Smooth muscle cell (in vitro differentiated cells): ENCODE data around the gene LAMP2. TPM values are rescaled to one million over a fixed set of nuclear protein-coding genes. Genes with fewer than 3 reads are reported as not detected.

Experiments used
- DNase-seq: peaks from one replicate; lab custom pipeline; 2025; ENCODE audit not compliant: unreplicated experiment; lab: John Stamatoyannopoulos, UW
- H2AFZ ChIP-seq: fragments of 200-600 bp; sonication (generic); 2 replicates; pipeline ENCODE4 v1.6.0; 2016; ENCODE audit warnings: antibody characterized with exemption, low read depth, mild to moderate bottlenecking
- H3F3A ChIP-seq: fragments of 200-600 bp; sonication (generic); 2 replicates; pipeline ENCODE4 v1.6.0; 2017; ENCODE audit warnings: antibody characterized with exemption, low read depth
- H3K27ac ChIP-seq: fragments of 200-600 bp; sonication (generic); 2 replicates; pipeline ENCODE4 v1.5.1; 2016; ENCODE audit warnings: low read depth, mild to moderate bottlenecking
- H3K27me3 ChIP-seq: fragments of 200-600 bp; sonication (generic); 2 replicates; pipeline ENCODE4 v1.6.1; 2016; ENCODE audit warnings: low read depth, mild to moderate bottlenecking
- H3K36me3 ChIP-seq: fragments of 200-600 bp; sonication (generic); 2 replicates; pipeline ENCODE4 v1.5.1; 2016; ENCODE audit warnings: low read depth
- H3K4me1 ChIP-seq: fragments of 200-600 bp; sonication (generic); 2 replicates; pipeline ENCODE4 v1.5.1; 2016; ENCODE audit warnings: low read depth
- H3K4me2 ChIP-seq: fragments of 200-600 bp; sonication (generic); 2 replicates; pipeline ENCODE4 v1.6.0; 2016; ENCODE audit warnings: mild to moderate bottlenecking
- H3K4me3 ChIP-seq: fragments of 200-600 bp; sonication (generic); 2 replicates; pipeline ENCODE4 v1.5.1; 2016; ENCODE audit warnings: mild to moderate bottlenecking
- H3K79me2 ChIP-seq: fragments of 200-600 bp; sonication (generic); 2 replicates; pipeline ENCODE4 v1.6.0; 2016; ENCODE audit warnings: low read depth, mild to moderate bottlenecking
- H3K9ac ChIP-seq: fragments of 200-600 bp; sonication (generic); 2 replicates; pipeline ENCODE4 v1.6.0; 2016; ENCODE audit warnings: low read depth
- H3K9me3 ChIP-seq: fragments of 200-600 bp; sonication (generic); replicated peaks from 2 replicates; pipeline ENCODE4 v1.5.1; 2016; ENCODE audit warnings: low read depth
- H4K20me1 ChIP-seq: fragments of 200-600 bp; sonication (generic); 2 replicates; pipeline ENCODE4 v1.6.0; 2016; ENCODE audit warnings: low read depth
- WGBS: methylation state at CpG from one replicate; pipeline ENCODE4 v1.1.7; 2016; ENCODE audit warnings: low lambda C conversion rate; 5-methylcytosine and 5-hydroxymethylcytosine counted together
- polyA plus RNA-seq: library from polyadenylated mRNA; unstranded; fragments of >200 nt; fragmentation: Nextera tagmentation; extraction: Ambion mirVana; gene quantifications from 2 replicates; pipeline ENCODE4 v1.2.1, GENCODE V29; 2016
- total RNA-seq: library from RNA; depleted of rRNA; stranded (reverse); fragments of >200 nt; gene quantifications from 2 replicates; pipeline ENCODE4 v1.2.3, GENCODE V29; 2014
- TF ChIP-seq, protein P1 (sequence below): fragments of 200-600 bp; sonication (generic); IDR thresholded peaks from 2 replicates; pipeline ENCODE4 v1.5.1; 2017; ENCODE audit warnings: borderline replicate concordance, mild to moderate bottlenecking, antibody characterized with exemption; ENCODE audit not compliant: insufficient read depth, poor library complexity, severe bottlenecking

Gene LAMP2
- total and polyA plus RNA-seq, 2 experiments from 2014 or later: 134 to 163 TPM

DNA sequence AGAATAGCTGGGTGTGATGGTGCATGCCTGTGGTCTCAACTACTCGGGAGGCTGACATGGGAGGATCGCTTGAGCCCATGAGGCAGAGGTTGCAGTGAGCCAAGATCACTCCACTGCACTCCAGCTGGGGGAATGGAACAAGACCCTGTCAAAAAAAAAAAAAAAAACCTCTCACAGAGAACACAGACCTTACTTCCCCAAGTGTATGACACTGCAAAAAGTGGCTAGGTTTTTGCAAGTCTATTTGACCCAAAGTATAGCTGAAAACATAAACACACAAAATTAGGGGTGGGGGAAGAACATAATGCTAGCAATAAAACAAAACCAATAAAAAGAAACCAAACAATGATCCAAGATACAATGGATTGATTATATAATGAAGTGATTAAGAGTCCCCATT is 6.7 kb downstream of the LAMP2 start:
- no peak overlapping the region for H3K27ac ChIP-seq
- H3K4me2 ChIP-seq: no peak overlapping the region
- H3K9ac ChIP-seq: no peak overlapping the region
- H2AFZ ChIP-seq: no peak overlapping the region
- no peaks in the 10 kb centered on the region for H3K4me1 ChIP-seq
- H3K36me3 ChIP-seq: no peaks in the 10 kb centered on the region
- TF ChIP-seq, protein P1, sequence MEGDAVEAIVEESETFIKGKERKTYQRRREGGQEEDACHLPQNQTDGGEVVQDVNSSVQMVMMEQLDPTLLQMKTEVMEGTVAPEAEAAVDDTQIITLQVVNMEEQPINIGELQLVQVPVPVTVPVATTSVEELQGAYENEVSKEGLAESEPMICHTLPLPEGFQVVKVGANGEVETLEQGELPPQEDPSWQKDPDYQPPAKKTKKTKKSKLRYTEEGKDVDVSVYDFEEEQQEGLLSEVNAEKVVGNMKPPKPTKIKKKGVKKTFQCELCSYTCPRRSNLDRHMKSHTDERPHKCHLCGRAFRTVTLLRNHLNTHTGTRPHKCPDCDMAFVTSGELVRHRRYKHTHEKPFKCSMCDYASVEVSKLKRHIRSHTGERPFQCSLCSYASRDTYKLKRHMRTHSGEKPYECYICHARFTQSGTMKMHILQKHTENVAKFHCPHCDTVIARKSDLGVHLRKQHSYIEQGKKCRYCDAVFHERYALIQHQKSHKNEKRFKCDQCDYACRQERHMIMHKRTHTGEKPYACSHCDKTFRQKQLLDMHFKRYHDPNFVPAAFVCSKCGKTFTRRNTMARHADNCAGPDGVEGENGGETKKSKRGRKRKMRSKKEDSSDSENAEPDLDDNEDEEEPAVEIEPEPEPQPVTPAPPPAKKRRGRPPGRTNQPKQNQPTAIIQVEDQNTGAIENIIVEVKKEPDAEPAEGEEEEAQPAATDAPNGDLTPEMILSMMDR: no peak
- H4K20me1 ChIP-seq: peaks cover 77% of the 10 kb centered on the region
- H3F3A ChIP-seq: no peaks in the 10 kb centered on the region
- no peak for DNase-seq
- peaks cover 78% of the 10 kb centered on the region for H3K79me2 ChIP-seq
- H3K9me3 ChIP-seq: no peaks in the 10 kb centered on the region
- 63% methylated on average over 2 of the region's 2 CpGs for WGBS
- H3K27me3 ChIP-seq: no peaks in the 10 kb centered on the region
- H3K4me3 ChIP-seq: no peak overlapping the region

DNA sequence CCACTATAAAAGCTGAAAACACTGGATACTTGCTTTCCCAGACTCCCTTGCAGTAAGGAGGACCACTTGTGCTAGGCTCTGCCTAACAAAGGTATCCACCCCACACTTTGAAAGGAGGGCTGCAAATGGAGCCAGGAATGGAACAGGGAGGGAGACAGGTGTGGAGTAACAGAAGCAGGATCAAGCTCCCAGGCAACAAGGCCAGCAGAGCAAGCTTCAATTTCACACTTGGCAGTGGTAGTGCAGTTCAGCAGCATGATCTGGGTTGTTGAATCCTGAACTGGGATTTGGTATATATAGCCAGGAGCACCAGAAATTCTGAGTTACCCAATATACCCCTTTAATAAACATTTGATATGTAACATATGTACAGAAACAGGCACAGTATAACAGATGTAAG is 9.8 kb downstream of the LAMP2 start:
- Histone ChIP-seq H3K4me2 (no peak overlapping the region), H3K9me3 (no peaks in the 10 kb centered on the region), H3K4me1 (no peaks in the 10 kb centered on the region), H3K27me3 (no peaks in the 10 kb centered on the region), H3K79me2 (peaks cover 57% of the 10 kb centered on the region), H3K4me3 (no peak overlapping the region), H4K20me1 (peaks cover 69% of the 10 kb centered on the region), H3K36me3 (no peaks in the 10 kb centered on the region), H3K9ac (no peak overlapping the region), H3K27ac (no peak overlapping the region), H2AFZ (no peak overlapping the region), H3F3A (no peaks in the 10 kb centered on the region)
- DNase-seq: no peak
- TF ChIP-seq, protein P1: no peak

DNA sequence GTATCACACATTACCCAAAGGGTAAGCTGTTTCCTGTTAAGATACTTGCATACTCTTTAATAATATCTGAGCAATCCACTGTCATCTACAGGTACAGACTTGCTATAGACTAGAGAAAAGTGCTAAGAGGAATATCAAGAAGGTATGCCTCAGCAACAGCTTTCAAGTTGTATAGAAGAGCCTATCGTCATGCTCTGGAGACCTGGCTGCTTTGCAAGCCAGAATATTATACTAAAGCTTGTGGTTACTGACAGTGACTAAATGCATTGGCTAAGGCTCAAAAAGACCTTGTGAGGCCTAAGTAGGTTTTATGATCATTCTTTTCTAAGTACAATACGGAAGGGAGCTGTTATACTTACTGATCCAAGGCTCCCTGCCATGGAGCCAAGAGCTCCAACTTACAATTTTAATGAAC is 11.3 kb downstream of the LAMP2 start:
- H3K4me2 ChIP-seq: peak overlapping the region; percentile 33
- peaks cover 53% of the 10 kb centered on the region for H4K20me1 ChIP-seq
- H3K4me3 ChIP-seq: no peak overlapping the region
- peak overlapping the region; percentile 51 for H3K27ac ChIP-seq
- DNase-seq: no peak
- TF ChIP-seq, protein P1: no peak
- no peaks in the 10 kb centered on the region for H3K4me1 ChIP-seq
- H3F3A ChIP-seq: no peaks in the 10 kb centered on the region
- no peak overlapping the region for H2AFZ ChIP-seq
- H3K27me3 ChIP-seq: no peaks in the 10 kb centered on the region
- H3K9me3 ChIP-seq: no peaks in the 10 kb centered on the region
- WGBS: 20% methylated on average over 2 of the region's 2 CpGs
- peaks cover 41% of the 10 kb centered on the region for H3K79me2 ChIP-seq
- H3K36me3 ChIP-seq: no peaks in the 10 kb centered on the region
- H3K9ac ChIP-seq: no peak overlapping the region

DNA sequence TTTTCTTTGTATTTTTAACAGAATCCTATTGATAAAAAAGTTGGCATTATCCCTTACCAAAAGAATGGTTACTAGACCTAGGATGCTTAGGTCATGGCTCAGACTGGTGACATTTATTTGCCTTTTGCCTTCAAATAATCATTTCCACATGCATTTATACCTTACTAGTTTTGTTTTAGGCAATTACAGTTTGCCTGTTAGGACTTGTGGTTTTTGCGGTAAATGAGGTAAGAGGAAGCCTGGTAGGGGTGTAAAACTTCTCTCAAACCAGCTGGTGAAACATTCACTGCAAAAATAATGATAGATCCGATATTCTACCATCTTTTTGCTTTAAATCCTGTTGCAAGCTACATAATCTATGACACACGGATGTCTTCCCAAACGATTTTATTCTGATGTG is 12.1 kb downstream of the LAMP2 start:
- TF ChIP-seq, protein P1: no peak
- Histone ChIP-seq H3F3A (no peaks in the 10 kb centered on the region), H3K4me1 (no peaks in the 10 kb centered on the region), H3K27ac (peak overlapping the region; percentile 51), H3K79me2 (peaks cover 36% of the 10 kb centered on the region), H2AFZ (no peak overlapping the region), H4K20me1 (peaks cover 51% of the 10 kb centered on the region), H3K4me3 (no peak overlapping the region), H3K9me3 (no peaks in the 10 kb centered on the region), H3K27me3 (no peaks in the 10 kb centered on the region), H3K9ac (no peak overlapping the region), H3K36me3 (no peaks in the 10 kb centered on the region), H3K4me2 (no peak overlapping the region)
- WGBS: 70% methylated on average over 4 of the region's 4 CpGs
- no peak for DNase-seq
